ENCODE results near the gene ALDH1A1. TPM values are rescaled to one million over a fixed set of nuclear protein-coding genes. Genes with fewer than 3 reads are reported as not detected.

Gene ALDH1A1
- total RNA-seq, 1 experiment from 2014 or later = 2.3 TPM

DNA sequence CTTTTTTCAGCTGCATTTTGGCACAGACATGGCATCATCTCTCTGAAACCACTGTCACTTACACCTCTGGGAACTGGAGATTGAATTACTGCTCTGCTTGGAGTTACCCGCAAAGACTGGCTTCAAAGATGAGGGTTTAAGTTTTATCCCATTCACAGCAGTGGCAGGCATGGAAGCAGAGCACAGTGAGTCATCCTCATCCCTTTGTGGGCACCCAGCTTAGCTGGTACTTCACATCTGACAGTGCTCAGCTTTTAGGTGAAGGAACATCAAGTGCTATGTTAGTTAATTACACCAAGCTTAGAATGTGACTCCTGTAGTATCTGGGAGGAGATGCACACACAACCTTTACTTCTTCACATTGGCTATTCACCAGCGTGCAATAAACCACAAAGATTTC lies 24.8 kb upstream of the ALDH1A1 start:
- Histone ChIP-seq H4K20me1 (ENCODE audit: insufficient read depth) (no peaks in the 10 kb centered on the region), H3F3A (ENCODE audit: insufficient read depth, low read depth) (no peaks in the 10 kb centered on the region), H3K4me1 (replicated peaks; ENCODE audit: insufficient read depth) (peaks cover 9% of the 10 kb centered on the region), H3K36me3 (ENCODE audit: low read depth) (no peaks in the 10 kb centered on the region), H3K79me2 (ENCODE audit: low read depth) (no peaks in the 10 kb centered on the region), H3K9me2 (ENCODE audit: insufficient read depth) (no peaks in the 10 kb centered on the region), H3K4me3 (no peak overlapping the region), H3K9me3 (ENCODE audit: insufficient read depth, low read depth) (no peaks in the 10 kb centered on the region), H3K27me3 (ENCODE audit: insufficient read depth, low read depth) (no peaks in the 10 kb centered on the region), H3K4me2 (no peak overlapping the region), H3K27ac (no peak overlapping the region), H2AFZ (no peak overlapping the region)
- POLR2A ChIA-PET (ENCODE audit: unreplicated experiment) = no interaction called here
- no TSS peak for BruUV-seq (replicated peaks)
- intact Hi-C loops (cut with micrococcal nuclease; ENCODE audit: unreplicated experiment) = loop anchor here (10.0 kb wide), 1 partner anchor 97 kb away; no protein-coding TSS in a partner anchor
- no peak for TF ChIP-seq EZH2 (IDR thresholded peaks at IDR 0.05; ENCODE audit: low read depth)
- TF ChIP-seq, protein P1, sequence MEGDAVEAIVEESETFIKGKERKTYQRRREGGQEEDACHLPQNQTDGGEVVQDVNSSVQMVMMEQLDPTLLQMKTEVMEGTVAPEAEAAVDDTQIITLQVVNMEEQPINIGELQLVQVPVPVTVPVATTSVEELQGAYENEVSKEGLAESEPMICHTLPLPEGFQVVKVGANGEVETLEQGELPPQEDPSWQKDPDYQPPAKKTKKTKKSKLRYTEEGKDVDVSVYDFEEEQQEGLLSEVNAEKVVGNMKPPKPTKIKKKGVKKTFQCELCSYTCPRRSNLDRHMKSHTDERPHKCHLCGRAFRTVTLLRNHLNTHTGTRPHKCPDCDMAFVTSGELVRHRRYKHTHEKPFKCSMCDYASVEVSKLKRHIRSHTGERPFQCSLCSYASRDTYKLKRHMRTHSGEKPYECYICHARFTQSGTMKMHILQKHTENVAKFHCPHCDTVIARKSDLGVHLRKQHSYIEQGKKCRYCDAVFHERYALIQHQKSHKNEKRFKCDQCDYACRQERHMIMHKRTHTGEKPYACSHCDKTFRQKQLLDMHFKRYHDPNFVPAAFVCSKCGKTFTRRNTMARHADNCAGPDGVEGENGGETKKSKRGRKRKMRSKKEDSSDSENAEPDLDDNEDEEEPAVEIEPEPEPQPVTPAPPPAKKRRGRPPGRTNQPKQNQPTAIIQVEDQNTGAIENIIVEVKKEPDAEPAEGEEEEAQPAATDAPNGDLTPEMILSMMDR (conservative IDR thresholded peaks at IDR 0.05) = no peak
- CTCF ChIA-PET = interaction anchor here (0.6 kb wide), 1 partner anchor 106 kb away, joined by 4 read pairs; no protein-coding TSS in a partner anchor
- DNase-seq = no peak

- POLR2A ChIA-PET (ENCODE audit: unreplicated experiment) = no interaction called here
- Histone ChIP-seq H3K27ac (no peak overlapping the region), H3K4me1 (replicated peaks; ENCODE audit: insufficient read depth) (peaks cover 8% of the 10 kb centered on the region), H3K9me3 (ENCODE audit: insufficient read depth, low read depth) (no peaks in the 10 kb centered on the region), H3K4me3 (no peak overlapping the region), H3K79me2 (ENCODE audit: low read depth) (no peaks in the 10 kb centered on the region), H2AFZ (no peak overlapping the region), H3K9me2 (ENCODE audit: insufficient read depth) (no peaks in the 10 kb centered on the region), H3F3A (ENCODE audit: insufficient read depth, low read depth) (no peaks in the 10 kb centered on the region), H3K36me3 (ENCODE audit: low read depth) (no peaks in the 10 kb centered on the region), H4K20me1 (ENCODE audit: insufficient read depth) (no peaks in the 10 kb centered on the region), H3K4me2 (no peak overlapping the region), H3K27me3 (ENCODE audit: insufficient read depth, low read depth) (no peaks in the 10 kb centered on the region)
- BruUV-seq (replicated peaks) = no TSS peak
- TF ChIP-seq, protein P1 (conservative IDR thresholded peaks at IDR 0.05) = no peak
- no peak for TF ChIP-seq EZH2 (IDR thresholded peaks at IDR 0.05; ENCODE audit: low read depth)
- DNase-seq = no peak
- CTCF ChIA-PET = no interaction called here
- intact Hi-C loops (cut with micrococcal nuclease; ENCODE audit: unreplicated experiment) = loop anchor here (10.0 kb wide), 1 partner anchor 100 kb away; no protein-coding TSS in a partner anchor
These were observed 21.6 kb upstream of the ALDH1A1 start for GRCh38 chr9:72974501-72974900.

DNA sequence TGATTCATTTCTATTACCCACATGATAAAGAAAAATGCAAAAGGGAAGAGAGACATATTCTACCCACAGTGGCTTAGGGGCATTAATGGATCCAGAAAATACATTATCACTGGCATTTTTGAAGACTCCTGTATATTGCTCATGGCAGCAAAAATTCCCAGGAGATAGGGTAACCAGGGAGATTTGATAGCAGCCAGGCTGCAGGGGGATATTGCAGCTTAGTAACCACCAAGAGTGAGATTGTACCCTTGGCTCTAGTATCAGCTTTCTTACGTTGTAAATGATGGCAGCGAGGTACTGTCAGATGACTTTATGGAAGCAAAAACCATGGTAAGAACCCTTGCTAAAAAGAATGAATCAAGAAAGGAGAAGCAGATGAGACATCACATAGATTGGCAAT lies 19.8 kb upstream of the ALDH1A1 start:
- Histone ChIP-seq H3K27ac (no peak overlapping the region), H3K4me2 (no peak overlapping the region), H3K4me1 (replicated peaks; ENCODE audit: insufficient read depth) (no peaks in the 10 kb centered on the region), H3F3A (ENCODE audit: insufficient read depth, low read depth) (no peaks in the 10 kb centered on the region), H3K36me3 (ENCODE audit: low read depth) (no peaks in the 10 kb centered on the region), H2AFZ (no peak overlapping the region), H3K9me2 (ENCODE audit: insufficient read depth) (no peaks in the 10 kb centered on the region), H3K79me2 (ENCODE audit: low read depth) (no peaks in the 10 kb centered on the region), H3K4me3 (no peak overlapping the region), H4K20me1 (ENCODE audit: insufficient read depth) (no peaks in the 10 kb centered on the region), H3K27me3 (ENCODE audit: insufficient read depth, low read depth) (no peaks in the 10 kb centered on the region), H3K9me3 (ENCODE audit: insufficient read depth, low read depth) (no peaks in the 10 kb centered on the region)
- no TSS peak for BruUV-seq (replicated peaks)
- intact Hi-C loops (cut with micrococcal nuclease; ENCODE audit: unreplicated experiment) = loop anchor here (10.0 kb wide), 1 partner anchor 102 kb away; no protein-coding TSS in a partner anchor
- POLR2A ChIA-PET (ENCODE audit: unreplicated experiment) = no interaction called here
- CTCF ChIA-PET = no interaction called here
- no peak for TF ChIP-seq EZH2 (IDR thresholded peaks at IDR 0.05; ENCODE audit: low read depth)
- TF ChIP-seq, protein P1 (conservative IDR thresholded peaks at IDR 0.05) = no peak
- DNase-seq = no peak

Data from PC-9 (cell line).